IPS DF 4.7 (cell line): ENCODE measurements around the gene SLC51B.
"Not testable (repeated sequence)": the region's sequence is repeated elsewhere in the genome, so short reads cannot be mapped to it uniquely, and the experiment has no call there.

Experiments
- DNase-seq: peaks from one replicate; pipeline ENCODE4 v3.0.0-alpha.2; 2013; ENCODE audit warnings: low spot score; ENCODE audit errors: extremely low read depth

The SLC51B gene

DNA sequence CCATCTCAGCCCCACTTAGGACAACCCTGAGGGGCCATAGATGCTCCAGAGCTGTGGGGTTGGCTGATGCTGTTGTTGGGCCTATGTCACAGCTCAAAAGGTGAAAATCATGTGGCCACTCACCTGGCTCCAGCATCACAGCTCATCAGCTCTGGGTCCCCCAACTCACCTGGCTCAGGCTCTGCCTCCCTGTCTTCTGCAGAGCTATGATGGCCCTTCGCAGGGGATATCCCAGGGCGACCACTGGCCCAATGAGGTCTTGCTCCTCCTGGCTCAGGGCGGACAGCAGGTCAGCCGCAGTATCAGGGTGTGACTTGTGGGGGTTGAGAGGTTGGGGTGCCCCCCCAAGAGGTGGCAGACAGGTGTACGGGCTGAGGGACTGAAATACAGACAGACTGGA lies 54.1 kb downstream of the SLC51B start:
- no peak for DNase-seq

- DNase-seq: not testable (repeated sequence)
Measured at GRCh38 chr15:65099801-65100200, 54.6 kb downstream of the SLC51B start.

DNA sequence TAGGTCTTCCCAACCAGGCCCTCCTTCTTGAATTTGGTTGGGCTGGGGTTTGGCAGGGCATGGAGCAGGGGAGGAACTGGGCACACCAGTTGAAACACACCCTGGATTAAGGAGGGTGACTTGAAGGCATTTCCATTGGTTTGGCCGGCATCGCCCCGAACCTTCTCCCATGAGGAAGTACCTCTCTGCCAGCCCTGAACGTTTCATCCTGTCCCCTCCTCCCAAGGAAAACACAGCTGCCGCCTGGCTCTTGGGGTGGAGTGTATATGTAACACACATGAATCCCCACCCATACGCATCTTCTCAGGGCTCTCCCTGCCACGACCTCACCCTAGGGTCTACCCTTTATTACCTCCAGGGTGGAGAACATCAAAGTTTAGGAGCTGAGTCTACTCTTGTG lies 55.3 kb downstream of the SLC51B start:
- no peak for DNase-seq

DNA sequence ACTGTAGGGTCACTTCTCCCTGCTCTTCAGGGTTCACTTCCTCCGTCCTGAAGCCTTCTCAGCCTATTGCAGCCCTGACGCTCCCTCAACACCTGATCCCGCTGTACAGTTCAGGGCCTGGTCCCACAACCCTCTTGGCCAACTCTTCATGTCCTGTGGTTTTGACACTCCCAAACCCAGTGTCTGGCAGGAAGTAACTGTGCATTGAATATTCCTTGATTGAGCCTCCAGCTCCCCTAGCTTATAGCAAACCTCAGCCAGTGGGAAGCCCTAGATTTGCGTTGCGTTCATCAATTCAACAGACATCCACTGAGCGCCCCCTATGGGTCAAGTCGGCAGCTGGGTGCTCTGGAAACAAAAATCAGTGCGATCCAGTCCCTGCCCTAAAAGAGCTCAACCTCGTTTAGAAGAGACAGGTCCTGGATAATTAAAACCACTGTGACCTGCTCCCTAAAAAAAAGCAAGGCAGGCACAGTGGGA lies 56.3 kb downstream of the SLC51B start:
- no peak for DNase-seq

DNA sequence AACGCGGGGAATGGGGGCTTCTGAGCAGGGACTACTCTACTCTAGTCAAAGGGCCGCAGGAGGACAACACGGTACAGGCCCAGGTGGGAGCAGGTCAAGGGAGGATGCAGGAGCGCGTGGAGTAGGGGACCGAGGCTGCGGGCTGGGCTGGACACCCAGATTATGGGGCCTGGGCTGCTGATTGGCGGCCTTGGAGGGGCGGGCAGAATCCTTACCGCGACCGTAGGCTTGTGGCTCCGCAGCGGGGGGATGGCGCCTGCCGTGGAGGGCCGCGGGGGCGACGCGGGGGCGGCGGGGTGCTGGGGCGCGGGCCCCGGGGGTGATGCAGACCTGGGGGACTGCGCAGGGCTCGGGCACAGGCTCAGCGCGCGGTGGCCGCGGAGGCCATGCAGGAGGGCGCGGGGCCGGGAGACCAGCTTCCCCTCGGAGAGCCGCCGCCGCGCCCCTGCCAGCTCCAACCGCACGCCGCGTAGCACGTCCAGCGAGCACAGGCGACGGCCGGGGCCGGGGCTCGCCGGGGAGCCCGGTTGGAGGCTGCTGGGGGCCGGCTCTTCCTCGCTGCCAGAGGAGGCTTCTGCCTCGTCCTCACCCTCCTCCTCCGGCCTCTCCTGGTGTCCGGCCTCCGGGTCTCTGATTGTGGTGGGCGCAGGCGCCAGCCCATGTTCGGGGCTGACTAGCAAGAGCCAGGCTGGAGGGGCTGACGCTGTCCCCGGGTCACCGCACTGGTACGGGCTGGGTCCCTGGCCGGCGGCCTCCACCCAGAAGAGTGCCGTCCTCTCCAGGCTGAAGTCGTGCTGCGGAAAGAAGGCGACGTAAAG lies 56.9 kb downstream of the SLC51B start:
- DNase-seq: no peak

DNA sequence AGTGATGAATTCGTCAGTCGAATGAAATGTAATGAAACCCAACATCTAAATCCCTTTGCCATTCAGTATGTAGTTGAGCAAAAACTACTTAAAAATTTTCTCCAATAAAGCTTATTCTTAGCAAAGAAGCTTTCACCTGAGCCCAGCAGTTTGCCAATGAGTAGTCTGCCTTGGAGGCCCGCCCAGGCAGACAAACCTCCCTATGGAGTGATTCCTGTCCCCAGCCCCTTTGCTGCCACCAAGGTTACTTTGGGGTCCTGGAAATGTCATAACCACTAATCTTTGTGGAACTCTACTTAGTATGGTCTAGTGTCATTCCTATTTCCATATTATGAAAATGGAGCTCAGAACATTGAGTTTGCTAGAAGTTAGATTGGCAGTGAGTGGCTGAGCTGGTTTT lies 57.7 kb downstream of the SLC51B start:
- no peak for DNase-seq
